PC-3 (cell line): ENCODE data around the gene RBKS. TPM values are rescaled to one million over a fixed set of nuclear protein-coding genes. Genes with fewer than 3 reads are reported as not detected.

Experiments used
- ATAC-seq: fragments of 200-7000 bp; cut with Tn5 transposase; 2 replicates; pipeline ENCODE4 v1.9.1; 2020; ENCODE audit warnings: mild to moderate bottlenecking, moderate library complexity
- BruUV-seq: library from RNA; stranded (reverse); fragments of 400-500 nt; replicated peaks from 2 replicates; lab custom pipeline; 2021; lab: Mats Ljungman, UMichigan
- CTCF ChIA-PET: fragments of 300-600 bp; sonication (Branson Sonifier 250); formaldehyde crosslinking; loops from one replicate; lab custom pipeline; 2022; ENCODE audit warnings: antibody characterized with exemption; lab: Charles Lee
- POLR2A ChIA-PET: fragments of 300-600 bp; sonication (Branson Sonifier 250); formaldehyde crosslinking; loops from one replicate; lab custom pipeline; 2022; ENCODE audit warnings: antibody characterized with exemption; ENCODE audit not compliant: unreplicated experiment; lab: Charles Lee
- DNase-seq: peaks from one replicate; pipeline ENCODE4 v3.0.0-alpha.2; 2015
- H2AFZ ChIP-seq: fragments of 300-600 bp; sonication (generic); 2 replicates; pipeline ENCODE4 v1.6.0; 2016; ENCODE audit warnings: antibody characterized with exemption, low read length
- H3F3A ChIP-seq: fragments of 300-600 bp; sonication (generic); one replicate; pipeline ENCODE4 v1.6.0; 2017; ENCODE audit warnings: antibody characterized with exemption, low read length, control low read depth, mild to moderate bottlenecking; ENCODE audit not compliant: unreplicated experiment
- H3K27ac ChIP-seq: fragments of 300-600 bp; sonication (generic); 2 replicates; pipeline ENCODE4 v1.5.1; 2016; ENCODE audit warnings: mild to moderate bottlenecking, low read length
- H3K27me3 ChIP-seq: fragments of 300-600 bp; sonication (generic); 2 replicates; pipeline ENCODE4 v1.6.1; 2016; ENCODE audit warnings: low read length, mixed read lengths
- H3K36me3 ChIP-seq: fragments of 300-600 bp; sonication (generic); 2 replicates; pipeline ENCODE4 v1.6.1; 2016; ENCODE audit warnings: low read depth, mixed run types, low read length, mixed read lengths
- H3K4me1 ChIP-seq: fragments of 300-600 bp; sonication (generic); 2 replicates; pipeline ENCODE4 v1.5.1; 2016; ENCODE audit warnings: low read length; ENCODE audit not compliant: insufficient read depth
- H3K4me2 ChIP-seq: fragments of 300-600 bp; sonication (generic); 2 replicates; pipeline ENCODE4 v1.6.0; 2016; ENCODE audit warnings: low read length
- H3K4me3 ChIP-seq: fragments of 300-600 bp; sonication (generic); 2 replicates; pipeline ENCODE4 v1.5.1; 2016; ENCODE audit warnings: mild to moderate bottlenecking, low read length, mixed read lengths
- H3K79me2 ChIP-seq: fragments of 300-600 bp; sonication (generic); 2 replicates; pipeline ENCODE4 v1.6.1; 2017; ENCODE audit warnings: low read length, mixed read lengths
- H3K9ac ChIP-seq: fragments of 300-600 bp; sonication (generic); 2 replicates; pipeline ENCODE4 v1.6.0; 2016; ENCODE audit warnings: mild to moderate bottlenecking, low read length
- H3K9me2 ChIP-seq: fragments of 300-600 bp; sonication (generic); replicated peaks from 2 replicates; pipeline ENCODE4 v1.6.1; 2016; ENCODE audit warnings: mixed run types, low read length, mixed read lengths
- H3K9me3 ChIP-seq: fragments of 300-600 bp; sonication (generic); 2 replicates; pipeline ENCODE4 v1.6.1; 2016; ENCODE audit warnings: low read length, mixed read lengths
- H4K20me1 ChIP-seq: fragments of 300-600 bp; sonication (generic); 2 replicates; pipeline ENCODE4 v1.6.1; 2016; ENCODE audit warnings: low read length, mixed read lengths
- EZH2 ChIP-seq: fragments of 300-600 bp; sonication (generic); IDR thresholded peaks from one replicate; pipeline ENCODE4 v1.6.1; 2017; ENCODE audit warnings: antibody characterized with exemption, mild to moderate bottlenecking, low read length; ENCODE audit not compliant: unreplicated experiment
- EZH2phosphoT487 ChIP-seq: fragments of 300-600 bp; sonication (generic); IDR thresholded peaks from 2 replicates; pipeline ENCODE4 v1.6.1; 2018; ENCODE audit warnings: mild to moderate bottlenecking, antibody characterized with exemption, low read length, borderline replicate concordance
- intact Hi-C: fragments of 100-400 bp; cut with micrococcal nuclease; formaldehyde crosslinking; loops from 2 replicates; pipeline ENCODE4 v1.9.0; 2023
- total RNA-seq: library from RNA; depleted of rRNA; stranded (reverse); fragments of >200 nt; gene quantifications from 2 replicates; pipeline ENCODE4 v1.2.3, GENCODE V29; 2014
- TF ChIP-seq, protein P1 (sequence below): fragments of 300-600 bp; sonication (generic); conservative IDR thresholded peaks from 2 replicates; pipeline ENCODE4 v1.5.1; 2017; ENCODE audit warnings: antibody characterized with exemption, low read depth, mild to moderate bottlenecking, low read length

Gene RBKS
- total RNA-seq, 1 experiment from 2014 or later: 1.8 TPM

DNA sequence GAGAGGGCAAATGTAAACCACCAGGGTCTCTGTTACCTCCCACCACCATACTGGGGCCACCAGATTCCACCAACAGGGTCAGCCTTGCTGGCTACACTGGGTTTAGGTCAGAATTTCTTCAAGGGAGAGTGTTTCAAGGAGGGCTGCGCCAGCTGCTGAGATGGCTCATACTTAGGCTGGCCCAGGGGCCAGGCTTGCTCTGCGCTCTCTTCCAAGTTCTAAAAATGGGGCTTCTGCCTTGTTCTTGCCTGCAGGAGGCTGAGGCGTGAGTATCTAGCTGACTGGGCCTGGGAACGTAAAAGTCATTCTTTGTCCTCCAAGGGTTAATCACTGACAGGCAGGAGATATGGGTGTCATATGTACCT is 90.6 kb downstream of the RBKS start:
- TF ChIP-seq EZH2phosphoT487 (no peak), EZH2 (no peak)
- TF ChIP-seq, protein P1, sequence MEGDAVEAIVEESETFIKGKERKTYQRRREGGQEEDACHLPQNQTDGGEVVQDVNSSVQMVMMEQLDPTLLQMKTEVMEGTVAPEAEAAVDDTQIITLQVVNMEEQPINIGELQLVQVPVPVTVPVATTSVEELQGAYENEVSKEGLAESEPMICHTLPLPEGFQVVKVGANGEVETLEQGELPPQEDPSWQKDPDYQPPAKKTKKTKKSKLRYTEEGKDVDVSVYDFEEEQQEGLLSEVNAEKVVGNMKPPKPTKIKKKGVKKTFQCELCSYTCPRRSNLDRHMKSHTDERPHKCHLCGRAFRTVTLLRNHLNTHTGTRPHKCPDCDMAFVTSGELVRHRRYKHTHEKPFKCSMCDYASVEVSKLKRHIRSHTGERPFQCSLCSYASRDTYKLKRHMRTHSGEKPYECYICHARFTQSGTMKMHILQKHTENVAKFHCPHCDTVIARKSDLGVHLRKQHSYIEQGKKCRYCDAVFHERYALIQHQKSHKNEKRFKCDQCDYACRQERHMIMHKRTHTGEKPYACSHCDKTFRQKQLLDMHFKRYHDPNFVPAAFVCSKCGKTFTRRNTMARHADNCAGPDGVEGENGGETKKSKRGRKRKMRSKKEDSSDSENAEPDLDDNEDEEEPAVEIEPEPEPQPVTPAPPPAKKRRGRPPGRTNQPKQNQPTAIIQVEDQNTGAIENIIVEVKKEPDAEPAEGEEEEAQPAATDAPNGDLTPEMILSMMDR: no peak
- Histone ChIP-seq H3K4me2 (peak overlapping the region; percentile 70), H3K4me1 (peaks cover 38% of the 10 kb centered on the region), H3K4me3 (peak overlapping the region; percentile 38; the same call in 1 of the 2 replicates), H2AFZ (peak overlapping the region; percentile 51), H3K27ac (peak overlapping the region; percentile 97), H4K20me1 (no peaks in the 10 kb centered on the region), H3K9me3 (no peaks in the 10 kb centered on the region), H3K36me3 (no peaks in the 10 kb centered on the region), H3K79me2 (no peaks in the 10 kb centered on the region), H3K27me3 (no peaks in the 10 kb centered on the region), H3F3A (peaks cover 13% of the 10 kb centered on the region), H3K9me2 (no peaks in the 10 kb centered on the region), H3K9ac (peak overlapping the region; percentile 66)
- TSS peak; percentile 93 for BruUV-seq
- DNase-seq (peak; percentile 69), ATAC-seq (peak; percentile 61)
- CTCF ChIA-PET: interaction anchor here (0.5 kb wide), 1 partner anchor 119 kb away, joined by 3 read pairs; no protein-coding TSS in a partner anchor
- POLR2A ChIA-PET: interaction anchor here (0.5 kb wide), 1 partner anchor 593 kb away, joined by 4 read pairs; no protein-coding TSS in a partner anchor
- intact Hi-C loops: loop anchor here (10.0 kb wide), 1 partner anchor 245 kb away; no protein-coding TSS in a partner anchor

DNA sequence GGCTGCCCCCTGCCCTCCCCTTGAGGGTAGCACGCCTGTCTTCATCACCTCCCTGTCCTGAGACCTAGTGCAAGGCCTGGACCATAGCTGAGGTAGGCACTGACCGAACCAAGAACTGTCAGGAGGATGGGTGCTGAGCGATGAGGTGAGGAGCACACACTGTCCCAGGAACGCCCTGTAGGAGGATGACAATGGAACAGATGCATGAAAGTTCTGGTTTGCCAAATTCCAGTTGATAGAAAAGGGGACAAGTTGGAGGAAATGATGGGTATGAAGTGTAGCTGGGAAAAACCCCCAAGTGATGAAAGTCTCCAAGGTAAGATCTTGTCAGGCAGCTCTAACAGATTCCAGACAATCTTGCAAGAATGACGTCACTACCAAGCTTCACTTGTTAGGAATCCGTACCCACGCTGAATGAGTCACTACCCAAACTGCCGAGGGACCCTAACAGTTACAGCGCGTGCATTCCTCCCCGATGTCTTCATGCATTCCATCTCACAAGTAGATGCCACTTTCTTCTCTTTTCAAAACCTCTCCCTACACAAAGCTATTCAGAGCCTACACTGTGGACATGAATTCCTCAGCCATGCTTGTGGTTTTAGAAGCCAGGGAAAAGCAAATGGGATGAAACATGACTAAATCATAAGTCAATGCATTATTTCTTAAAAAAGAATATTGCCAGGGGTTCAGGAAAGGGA is 91.1 kb downstream of the RBKS start:
- H2AFZ ChIP-seq: peak overlapping the region; percentile 51; the same call in 1 of the 2 replicates
- ATAC-seq: peak; percentile 96
- no TSS peak for BruUV-seq
- H3K27ac ChIP-seq: peak overlapping the region; percentile 97
- no peaks in the 10 kb centered on the region for H3K36me3 ChIP-seq
- no peaks in the 10 kb centered on the region for H3K9me3 ChIP-seq
- intact Hi-C loops: no loop called here
- peaks cover 13% of the 10 kb centered on the region for H3F3A ChIP-seq
- TF ChIP-seq, protein P1: no peak
- TF ChIP-seq EZH2 (no peak), EZH2phosphoT487 (no peak)
- ChIA-PET POLR2A (interaction anchor here (0.5 kb wide), 1 partner anchor 594 kb away, joined by 4 read pairs; no protein-coding TSS in a partner anchor), CTCF (interaction anchor here (0.5 kb wide), 1 partner anchor 119 kb away, joined by 3 read pairs; no protein-coding TSS in a partner anchor)
- peak overlapping the region; percentile 70 for H3K4me2 ChIP-seq
- H3K79me2 ChIP-seq: no peaks in the 10 kb centered on the region
- peak overlapping the region; percentile 38; the same call in 1 of the 2 replicates for H3K4me3 ChIP-seq
- no peaks in the 10 kb centered on the region for H3K9me2 ChIP-seq
- no peaks in the 10 kb centered on the region for H4K20me1 ChIP-seq
- no peaks in the 10 kb centered on the region for H3K27me3 ChIP-seq
- H3K4me1 ChIP-seq: peaks cover 38% of the 10 kb centered on the region
- DNase-seq: peak; percentile 99
- H3K9ac ChIP-seq: peak overlapping the region; percentile 66

DNA sequence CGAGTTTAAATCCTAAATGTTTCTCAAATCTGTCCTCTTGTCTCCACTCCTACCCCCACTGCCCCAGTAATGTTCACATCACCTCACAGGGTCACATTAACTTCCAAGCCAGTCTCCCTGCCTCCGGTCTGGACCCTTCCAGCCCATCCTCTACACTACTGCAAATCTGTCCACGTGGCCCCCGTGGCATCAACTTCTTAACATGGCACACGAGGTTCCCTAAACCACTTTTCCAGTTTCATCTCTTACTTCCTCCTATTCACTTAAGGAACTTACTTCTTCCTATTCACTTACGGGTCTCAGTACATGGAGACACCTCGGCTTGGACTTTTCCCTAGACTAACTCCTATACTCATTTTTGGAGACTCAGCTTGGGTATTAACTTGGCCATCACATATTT is 91.7 kb downstream of the RBKS start:
- Histone ChIP-seq H4K20me1 (no peaks in the 10 kb centered on the region), H3K4me3 (no peak overlapping the region), H3K79me2 (no peaks in the 10 kb centered on the region), H3F3A (peaks cover 13% of the 10 kb centered on the region), H3K4me1 (peaks cover 39% of the 10 kb centered on the region), H3K36me3 (no peaks in the 10 kb centered on the region), H3K27ac (peak overlapping the region; percentile 97), H3K9me2 (no peaks in the 10 kb centered on the region), H3K4me2 (peak overlapping the region; percentile 56), H3K27me3 (no peaks in the 10 kb centered on the region), H3K9me3 (no peaks in the 10 kb centered on the region), H3K9ac (peak overlapping the region; percentile 51), H2AFZ (no peak overlapping the region)
- BruUV-seq: TSS peak; percentile 90
- DNase-seq: no peak
- ChIA-PET CTCF (no interaction called here), POLR2A (no interaction called here)
- ATAC-seq: no peak
- TF ChIP-seq EZH2 (no peak), EZH2phosphoT487 (no peak)
- TF ChIP-seq, protein P1: no peak
- intact Hi-C loops: no loop called here
